KMS-11 (cell line): Measurements from ENCODE around the gene SGSH.

Source experiments
- H2AFZ ChIP-seq: fragments of 200-600 bp; sonication (generic); 2 replicates; pipeline ENCODE4 v1.6.1; 2016; ENCODE audit warnings: antibody characterized with exemption, mixed run types, low read depth
- H3K27ac ChIP-seq: fragments of 200-600 bp; sonication (generic); 2 replicates; pipeline ENCODE4 v1.6.1; 2016; ENCODE audit warnings: mild to moderate bottlenecking, mixed run types
- H3K27me3 ChIP-seq: fragments of 200-600 bp; sonication (generic); 2 replicates; pipeline ENCODE4 v1.6.1; 2017; ENCODE audit warnings: mild to moderate bottlenecking, low read depth, mixed run types, moderate library complexity; ENCODE audit not compliant: insufficient read depth
- H3K36me3 ChIP-seq: fragments of 200-600 bp; sonication (generic); 2 replicates; pipeline ENCODE4 v1.6.1; 2017; ENCODE audit warnings: mild to moderate bottlenecking, mixed run types; ENCODE audit not compliant: insufficient read depth
- H3K4me1 ChIP-seq: fragments of 200-600 bp; sonication (generic); 2 replicates; pipeline ENCODE4 v1.6.1; 2016; ENCODE audit warnings: mild to moderate bottlenecking, low read depth, mixed run types; ENCODE audit not compliant: poor library complexity, severe bottlenecking
- H3K4me2 ChIP-seq: fragments of 200-600 bp; sonication (generic); 2 replicates; pipeline ENCODE4 v1.7.0; 2016; ENCODE audit warnings: mild to moderate bottlenecking, mixed run types
- H3K4me3 ChIP-seq: fragments of 200-600 bp; sonication (generic); IDR thresholded peaks from 2 replicates; pipeline ENCODE4 v1.6.1; 2017; ENCODE audit warnings: low read depth, low read length, mixed read lengths; ENCODE audit not compliant: insufficient read depth
- H3K79me2 ChIP-seq: fragments of 200-600 bp; sonication (generic); 2 replicates; pipeline ENCODE4 v1.6.1; 2016; ENCODE audit warnings: low read depth, mixed run types; ENCODE audit not compliant: insufficient read depth
- H3K9ac ChIP-seq: fragments of 200-600 bp; sonication (generic); 2 replicates; pipeline ENCODE4 v1.6.1; 2016; ENCODE audit warnings: mild to moderate bottlenecking, mixed run types
- H4K20me1 ChIP-seq: fragments of 200-600 bp; sonication (generic); 2 replicates; pipeline ENCODE4 v1.6.1; 2016; ENCODE audit warnings: mild to moderate bottlenecking, mixed run types; ENCODE audit not compliant: insufficient read depth
- CTCF ChIP-seq: fragments of 200-600 bp; sonication (generic); conservative IDR thresholded peaks from 2 replicates; pipeline ENCODE4 v1.6.1; 2017; ENCODE audit warnings: low read depth, mild to moderate bottlenecking, antibody characterized with exemption, low read length, moderate library complexity, mixed read lengths

Gene SGSH

GRCh38 chr17:80209765-80210164 lies 10.4 kb downstream of the SGSH start:
- Histone ChIP-seq H3K79me2 (no peaks in the 10 kb centered on the region), H3K27me3 (no peaks in the 10 kb centered on the region), H3K27ac (no peak overlapping the region), H3K4me1 (no peaks in the 10 kb centered on the region), H2AFZ (no peak overlapping the region), H3K36me3 (no peaks in the 10 kb centered on the region), H3K4me2 (no peak overlapping the region), H4K20me1 (no peaks in the 10 kb centered on the region), H3K9ac (no peak overlapping the region), H3K4me3 (no peak overlapping the region)
- TF ChIP-seq CTCF: no peak

DNA sequence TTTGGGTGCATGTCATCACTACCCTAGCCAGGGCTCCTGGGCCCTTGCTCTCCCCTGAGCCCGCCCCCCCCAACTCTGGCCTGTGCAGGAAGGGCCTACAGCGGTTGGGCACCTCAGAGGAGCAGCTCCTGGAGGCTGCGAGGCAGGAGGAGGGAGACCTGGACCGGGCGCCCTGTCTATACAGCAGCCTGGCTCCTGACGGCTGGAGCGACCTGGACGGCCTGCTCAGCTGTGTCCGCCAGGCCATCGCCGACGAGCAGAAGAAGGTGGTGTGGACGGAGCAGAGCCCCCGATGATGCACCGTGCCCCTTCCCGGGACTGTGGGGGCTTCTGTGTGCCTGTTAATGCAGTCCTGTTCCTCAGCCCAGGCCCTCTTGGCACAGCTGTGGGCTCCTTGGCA lies 12.1 kb downstream of the SGSH start:
- Histone ChIP-seq H3K4me2 (no peak overlapping the region), H3K27ac (no peak overlapping the region), H3K36me3 (no peaks in the 10 kb centered on the region), H4K20me1 (no peaks in the 10 kb centered on the region), H2AFZ (no peak overlapping the region), H3K4me3 (no peak overlapping the region), H3K9ac (no peak overlapping the region), H3K27me3 (no peaks in the 10 kb centered on the region), H3K79me2 (no peaks in the 10 kb centered on the region), H3K4me1 (no peaks in the 10 kb centered on the region)
- no peak for TF ChIP-seq CTCF

GRCh38 chr17:80205811-80206210 lies 14.3 kb downstream of the SGSH start:
- no peaks in the 10 kb centered on the region for H3K79me2 ChIP-seq
- H3K4me3 ChIP-seq: no peak overlapping the region
- H3K4me2 ChIP-seq: no peak overlapping the region
- H4K20me1 ChIP-seq: no peaks in the 10 kb centered on the region
- H3K9ac ChIP-seq: no peak overlapping the region
- no peaks in the 10 kb centered on the region for H3K27me3 ChIP-seq
- H3K36me3 ChIP-seq: no peaks in the 10 kb centered on the region
- H3K4me1 ChIP-seq: no peaks in the 10 kb centered on the region
- no peak overlapping the region for H3K27ac ChIP-seq
- no peak for TF ChIP-seq CTCF
- no peak overlapping the region for H2AFZ ChIP-seq

DNA sequence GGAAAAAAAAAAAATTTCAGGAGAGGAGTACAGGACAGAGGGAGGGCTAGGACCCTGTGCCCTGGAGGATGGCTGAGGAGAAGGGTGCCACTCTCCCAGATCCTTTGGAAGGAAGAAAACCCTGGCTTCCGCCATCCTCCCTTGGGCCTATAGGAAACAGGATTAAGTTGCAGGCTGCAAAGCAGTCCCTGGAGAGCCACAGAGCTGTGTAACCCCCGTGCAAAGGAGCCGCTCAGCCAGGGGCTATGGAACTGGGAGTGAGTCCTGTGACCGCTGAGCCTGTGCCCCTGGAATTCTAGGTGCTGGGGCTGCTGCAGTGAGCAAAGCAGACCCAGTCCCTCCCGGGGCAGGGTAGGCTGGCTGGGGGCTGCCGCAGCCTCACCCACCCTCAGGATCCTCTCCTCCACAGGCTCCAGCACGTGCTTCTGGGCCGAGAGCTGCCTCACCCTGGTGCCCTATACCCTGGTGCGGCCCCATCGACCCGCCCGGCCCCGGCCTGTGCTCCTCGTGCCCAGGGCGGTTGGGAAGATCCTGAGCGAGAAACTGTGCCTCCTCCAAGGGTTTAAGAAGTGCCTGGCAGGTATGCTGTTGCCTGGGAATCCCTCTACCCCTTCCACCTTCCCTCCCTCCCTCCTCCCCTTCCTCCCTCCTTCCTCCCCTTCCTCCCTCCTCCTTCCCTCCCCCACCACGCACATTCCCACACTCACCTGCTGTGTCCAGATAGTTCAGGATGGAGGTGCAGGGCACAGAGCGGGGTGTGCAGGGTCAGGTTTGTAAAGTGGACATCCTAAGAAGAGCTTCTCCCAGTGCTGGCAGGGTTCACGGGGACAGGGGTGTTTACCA lies 15.3 kb downstream of the SGSH start:
- no peak for TF ChIP-seq CTCF
- H3K36me3 ChIP-seq: no peaks in the 10 kb centered on the region
- H3K9ac ChIP-seq: no peak overlapping the region
- no peak overlapping the region for H3K27ac ChIP-seq
- no peaks in the 10 kb centered on the region for H3K79me2 ChIP-seq
- no peak overlapping the region for H3K4me3 ChIP-seq
- no peaks in the 10 kb centered on the region for H3K27me3 ChIP-seq
- no peak overlapping the region for H2AFZ ChIP-seq
- H3K4me1 ChIP-seq: no peaks in the 10 kb centered on the region
- H4K20me1 ChIP-seq: no peaks in the 10 kb centered on the region
- no peak overlapping the region for H3K4me2 ChIP-seq
